LNCaP clone FGC (cell line): ENCODE measurements around the gene PI4K2A.

ENCODE experiments used
- DNase-seq: peaks from one replicate; pipeline ENCODE4 v3.0.0-alpha.2; 2011; ENCODE audit warnings: low read depth
- H3K4me3 ChIP-seq: 2 replicates; pipeline ENCODE4 v1.5.1; 2011; ENCODE audit warnings: mild to moderate bottlenecking, low read depth, low read length, control low read depth
- CTCF ChIP-seq: IDR thresholded peaks from 2 replicates; pipeline ENCODE4 v1.5.1; 2012; ENCODE audit warnings: mild to moderate bottlenecking; ENCODE audit not compliant: control insufficient read depth, insufficient read depth; ENCODE audit errors: extremely low read depth

Gene PI4K2A

GRCh38 chr10:97717627-97718026 lies 77.2 kb downstream of the PI4K2A start:
- no peak for DNase-seq
- no peak for TF ChIP-seq CTCF
- no peak overlapping the region for H3K4me3 ChIP-seq

- H3K4me3 ChIP-seq = no peak overlapping the region
- no peak for DNase-seq
- TF ChIP-seq CTCF = no peak
Observed at GRCh38 chr10:97718178-97718577, 77.7 kb downstream of the PI4K2A start.

- DNase-seq = peak; percentile 99
- H3K4me3 ChIP-seq = no peak overlapping the region
- TF ChIP-seq CTCF = no peak
Observed at GRCh38 chr10:97718659-97719142, 78.2 kb downstream of the PI4K2A start.

- H3K4me3 ChIP-seq = no peak overlapping the region
- no peak for TF ChIP-seq CTCF
- no peak for DNase-seq
Observed at GRCh38 chr10:97719602-97720001, 79.1 kb downstream of the PI4K2A start.

GRCh38 chr10:97721871-97722780 lies 81.7 kb downstream of the PI4K2A start:
- H3K4me3 ChIP-seq = no peak overlapping the region
- no peak for TF ChIP-seq CTCF
- no peak for DNase-seq

GRCh38 chr10:97723001-97723400 lies 82.5 kb downstream of the PI4K2A start:
- H3K4me3 ChIP-seq = no peak overlapping the region
- no peak for TF ChIP-seq CTCF
- DNase-seq = no peak
